Measurements from ENCODE around the gene ISOC1.

The ISOC1 gene

DNA sequence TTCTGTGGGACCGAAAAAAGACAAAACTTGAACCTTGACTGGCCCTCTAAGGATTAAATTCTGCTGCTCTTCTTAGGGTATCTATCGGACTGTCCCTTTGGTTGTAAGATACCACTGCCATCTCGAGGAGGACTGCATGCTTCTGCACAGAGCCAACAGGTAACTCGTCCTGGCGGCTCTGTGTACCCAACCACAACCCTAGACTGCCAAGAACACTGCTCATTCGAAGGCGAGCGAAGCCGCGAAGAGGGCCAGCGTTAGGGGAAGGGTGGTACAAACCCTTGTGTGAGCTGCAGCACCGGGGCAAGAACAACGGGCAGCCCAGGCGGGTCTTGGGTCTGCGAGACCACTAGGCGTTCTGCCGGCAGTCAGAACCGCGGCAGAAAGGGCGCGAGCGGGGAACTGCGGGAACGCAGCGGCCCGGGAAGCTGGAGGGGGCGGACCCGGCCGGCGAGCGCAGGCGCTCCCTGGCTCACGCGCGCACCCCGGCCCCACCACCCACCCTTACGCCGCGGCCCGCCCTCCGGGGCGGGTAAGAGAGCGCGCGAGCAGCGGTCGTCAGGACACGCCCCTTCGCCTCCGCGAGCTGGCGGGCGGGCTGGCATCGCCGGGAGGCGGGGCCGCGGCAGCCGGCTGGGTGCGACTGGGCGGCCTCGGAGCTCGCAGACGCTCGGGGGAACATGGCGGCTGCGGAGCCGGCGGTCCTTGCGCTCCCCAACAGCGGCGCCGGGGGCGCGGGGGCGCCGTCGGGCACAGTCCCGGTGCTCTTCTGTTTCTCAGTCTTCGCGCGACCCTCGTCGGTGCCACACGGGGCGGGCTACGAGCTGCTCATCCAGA, at the start of gene ISOC1:
Gene ISOC1, plus strand, starts transcription at position 663 of the 837 bp plus-strand sequence. Its CDS starts 18 bp downstream, at position 681.
- DNase-seq (ENCODE audit: low read depth in 2 of 2), result peak; percentile 83 to 85

DNA sequence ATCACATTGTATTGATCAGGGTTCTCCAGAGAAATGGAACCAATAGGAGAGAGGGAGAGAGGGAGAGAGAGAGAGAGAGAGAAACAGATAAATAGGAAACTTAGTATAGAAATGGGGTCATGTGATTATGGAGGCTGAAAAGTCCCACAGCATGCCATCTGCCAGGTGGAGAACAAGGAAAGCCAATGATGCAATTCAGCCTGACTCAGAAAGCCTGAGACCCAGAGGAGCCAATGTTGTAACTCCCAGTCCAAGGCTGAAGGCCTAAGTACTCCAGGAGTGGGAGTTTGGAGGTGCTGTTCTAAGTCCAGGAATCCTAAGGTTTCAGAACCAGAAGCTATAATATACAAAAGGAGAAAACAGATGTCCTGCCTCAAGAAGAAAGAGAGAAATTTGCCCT, 48.4 kb upstream of the ISOC1 start:
- no peak for DNase-seq (ENCODE audit: low read depth in 2 of 2)

DNA sequence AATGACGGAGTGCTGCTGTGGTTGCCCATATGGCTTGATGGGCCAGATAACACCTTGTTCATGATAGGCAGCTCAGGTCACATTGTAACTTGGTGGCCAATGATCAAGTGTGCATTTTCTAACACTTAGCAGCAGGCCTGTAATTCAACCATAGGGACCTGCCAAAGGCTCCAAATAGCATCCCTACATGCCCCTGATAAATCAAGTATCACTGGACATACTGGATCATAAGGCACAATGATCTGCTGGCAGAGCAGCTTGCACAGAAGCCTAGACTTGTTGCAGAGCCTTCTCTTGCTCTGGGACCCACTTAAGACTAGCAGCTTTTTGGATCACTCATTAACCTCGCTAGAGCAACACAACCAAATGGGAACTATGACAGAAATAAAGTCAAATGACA, 46.0 kb upstream of the ISOC1 start:
- no peak for DNase-seq (ENCODE audit: low read depth in 2 of 2)

DNA sequence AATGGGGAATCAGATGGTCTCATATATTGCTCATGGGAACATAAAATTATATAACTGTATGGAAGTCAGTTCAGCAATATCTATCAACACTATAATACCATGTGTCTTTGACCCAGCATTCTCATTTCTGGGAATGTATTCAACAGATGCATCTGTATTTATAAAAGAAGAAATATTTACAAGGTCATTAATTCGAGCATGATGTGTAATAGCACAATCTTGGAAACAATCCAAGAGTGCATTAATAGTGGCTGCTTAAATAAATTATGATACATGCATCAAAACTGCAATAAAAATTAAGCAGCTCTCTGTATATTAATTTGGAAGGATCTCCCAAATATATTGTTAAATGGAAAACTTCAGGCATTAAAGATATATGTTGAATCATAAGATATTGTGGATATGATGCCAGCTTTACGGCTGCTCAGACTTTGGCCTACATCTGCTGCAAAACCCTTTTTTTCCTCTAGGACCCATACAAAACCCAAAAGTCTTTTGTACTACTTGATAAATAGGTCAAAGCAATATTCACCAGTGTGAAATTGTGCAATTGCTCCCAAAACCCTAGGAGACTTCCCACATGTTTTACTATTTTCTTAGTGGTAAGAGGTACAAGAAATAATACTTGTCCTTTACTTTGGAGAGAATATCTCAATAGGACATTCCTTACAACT, 45.3 kb upstream of the ISOC1 start:
- DNase-seq (ENCODE audit: low read depth in 2 of 2), result no peak

DNA sequence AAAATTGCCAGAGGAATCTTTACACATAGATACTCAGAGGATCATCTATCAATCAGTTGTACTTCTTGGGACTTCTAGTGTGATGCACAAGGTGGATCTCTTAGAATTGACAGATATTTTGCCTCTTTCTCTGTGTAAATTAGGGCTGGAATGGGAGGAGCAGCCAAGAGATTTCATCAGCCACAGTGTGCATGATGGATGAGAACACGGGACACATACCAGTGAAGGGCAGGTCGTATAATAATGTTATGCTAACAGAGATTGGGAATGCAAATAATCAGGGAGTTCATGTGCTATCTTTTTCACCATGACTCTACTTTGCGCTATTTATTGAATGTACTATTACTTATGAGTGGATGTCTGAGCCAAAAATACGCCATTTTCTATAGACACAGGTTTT, 43.3 kb upstream of the ISOC1 start:
- no peak for DNase-seq (ENCODE audit: low read depth in 2 of 2)

DNA sequence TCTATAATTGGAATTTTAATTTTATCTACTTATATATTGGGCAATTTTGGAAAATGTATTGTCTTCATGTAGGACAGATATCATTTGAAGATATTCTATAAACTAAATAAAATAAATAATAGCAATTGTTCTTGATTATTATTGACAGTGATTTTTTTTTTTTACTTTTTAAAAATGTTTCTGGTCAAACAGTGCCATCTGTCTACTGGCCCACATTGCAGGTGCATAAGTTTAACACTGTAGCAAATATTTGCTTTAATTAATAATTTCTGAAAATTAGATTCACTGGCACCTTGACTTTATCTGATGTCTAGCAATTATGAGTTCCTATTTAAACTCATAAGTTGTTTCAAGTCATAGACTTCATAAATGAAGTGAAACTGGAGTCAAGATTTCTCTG, 41.1 kb upstream of the ISOC1 start:
- DNase-seq (ENCODE audit: low read depth in 2 of 2), result no peak

DNA sequence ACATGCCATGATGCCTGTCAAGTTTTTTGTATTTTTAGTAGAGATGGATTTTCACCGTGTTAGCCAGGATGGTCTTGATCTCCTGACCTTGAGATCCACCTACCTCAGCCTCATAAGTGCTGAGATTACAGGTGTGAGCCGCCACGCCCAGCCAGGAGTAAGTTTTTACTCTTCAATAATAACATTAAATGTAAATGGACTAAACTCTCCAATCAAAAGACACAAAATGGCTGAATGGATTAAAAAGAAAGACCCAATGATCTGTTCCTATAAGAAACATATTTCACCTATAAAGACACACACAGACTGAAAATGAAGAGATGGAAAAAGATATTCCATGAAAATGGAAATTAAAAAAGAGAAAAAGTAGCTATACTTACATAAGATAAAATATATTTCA, 37.2 kb upstream of the ISOC1 start:
- no peak for DNase-seq (ENCODE audit: low read depth in 2 of 2)

DNA sequence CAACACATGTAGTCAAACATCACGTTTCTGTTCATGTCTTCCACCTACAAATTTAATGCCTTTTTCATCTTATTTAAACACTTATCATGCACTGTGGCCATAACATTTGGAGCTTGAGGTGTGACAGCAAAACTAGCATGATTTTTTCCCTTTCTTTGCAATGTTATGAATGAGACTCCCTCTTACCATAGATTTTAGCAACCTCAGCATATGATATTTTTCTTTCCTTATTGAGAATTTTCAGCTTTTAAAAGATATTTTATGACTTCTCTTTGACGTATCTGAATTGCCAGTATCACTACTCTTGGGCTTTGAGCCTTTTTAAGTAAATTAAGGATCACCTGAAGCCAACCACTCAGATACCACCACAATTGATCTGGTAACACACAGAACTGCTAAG, 32.7 kb upstream of the ISOC1 start:
- no peak for DNase-seq (ENCODE audit: low read depth in 2 of 2)

DNA sequence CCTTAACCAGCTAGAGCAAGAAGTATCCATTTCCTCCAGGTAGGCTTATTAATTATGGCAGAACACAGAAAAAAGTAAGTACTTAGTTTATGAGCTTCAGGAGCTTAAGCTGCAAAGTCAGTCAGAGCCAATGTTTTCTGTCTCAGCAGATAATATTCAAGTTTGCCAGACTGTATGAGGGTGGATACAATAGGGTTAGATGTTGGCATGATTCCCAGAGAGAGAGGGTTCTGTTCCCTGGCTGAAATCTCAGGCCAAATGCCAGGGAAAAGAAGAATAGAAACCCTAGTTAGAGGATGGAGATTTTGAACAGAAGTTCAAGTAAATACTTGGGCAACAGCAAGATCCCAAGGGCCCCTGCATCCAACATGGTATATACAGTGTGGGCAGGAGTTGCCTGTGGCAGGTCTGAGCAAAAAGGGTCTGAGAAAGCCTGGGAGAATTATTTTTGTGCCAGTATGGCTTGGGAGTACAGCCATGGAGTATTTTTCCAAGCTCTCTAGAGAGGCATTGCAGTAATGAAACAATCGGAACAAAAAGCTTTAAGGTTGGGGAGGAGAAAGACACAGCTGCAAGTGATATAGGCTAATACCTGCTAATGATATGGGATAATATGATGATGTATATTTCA, 31.0 kb upstream of the ISOC1 start:
- no peak for DNase-seq (ENCODE audit: low read depth in 2 of 2)

DNA sequence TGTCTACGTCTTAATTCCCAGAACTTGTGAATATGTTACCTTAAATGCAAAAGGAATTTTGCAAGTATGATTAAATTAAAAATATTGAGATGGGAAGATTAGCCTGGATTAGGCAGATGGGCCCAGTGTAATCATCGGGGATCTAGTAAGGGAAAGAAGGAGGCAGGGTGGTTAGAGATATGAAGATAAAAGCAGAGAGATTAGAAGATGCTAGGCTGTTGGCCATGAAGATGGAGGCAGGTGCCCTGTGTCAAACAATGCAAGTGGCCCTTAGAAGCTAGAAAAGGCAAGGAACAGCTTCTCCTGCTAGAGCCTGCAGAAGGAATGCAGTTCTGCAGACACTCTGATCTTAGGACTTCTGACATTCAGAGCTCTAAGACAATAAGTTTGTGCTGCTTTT, 28.8 kb upstream of the ISOC1 start:
- DNase-seq (ENCODE audit: low read depth in 2 of 2), result no peak

DNA sequence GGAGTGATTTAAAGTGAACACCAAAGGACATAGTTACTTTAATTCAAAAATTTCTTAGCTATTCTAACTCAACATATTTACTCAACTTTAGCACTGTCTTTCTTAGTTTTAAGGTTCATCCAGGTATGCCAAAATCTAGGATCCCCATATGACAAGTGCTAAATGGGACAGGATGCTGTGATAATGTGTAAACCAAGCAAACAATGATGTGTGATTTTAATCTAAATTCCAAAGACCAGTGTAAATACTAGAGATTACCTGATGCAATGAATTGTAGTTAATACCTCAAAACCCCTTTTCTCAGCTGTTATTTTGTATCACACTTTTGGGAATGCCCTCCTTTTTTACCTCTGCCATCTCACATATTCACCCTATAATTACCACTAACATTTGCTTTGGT, 26.8 kb upstream of the ISOC1 start:
- no peak for DNase-seq (ENCODE audit: low read depth in 2 of 2)

DNA sequence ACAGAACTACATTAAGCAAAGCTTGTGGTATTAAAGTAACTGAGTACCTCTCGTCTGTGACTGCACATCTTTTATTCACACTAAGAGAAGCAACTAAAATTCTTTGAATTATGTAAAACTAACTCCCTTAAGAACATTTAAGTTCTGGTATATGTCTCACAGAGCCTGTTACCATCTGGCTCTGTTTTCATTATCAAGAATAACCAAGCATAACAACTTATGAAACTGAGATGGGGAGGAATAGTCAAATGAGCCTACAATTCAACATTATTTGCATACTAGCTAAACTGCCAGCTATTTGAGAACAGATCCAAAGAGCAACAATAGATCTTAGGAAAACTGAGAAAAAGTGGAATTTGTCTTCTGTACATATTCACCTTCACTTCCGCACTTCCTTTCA, 25.3 kb upstream of the ISOC1 start:
- no peak for DNase-seq (ENCODE audit: low read depth in 2 of 2)

DNA sequence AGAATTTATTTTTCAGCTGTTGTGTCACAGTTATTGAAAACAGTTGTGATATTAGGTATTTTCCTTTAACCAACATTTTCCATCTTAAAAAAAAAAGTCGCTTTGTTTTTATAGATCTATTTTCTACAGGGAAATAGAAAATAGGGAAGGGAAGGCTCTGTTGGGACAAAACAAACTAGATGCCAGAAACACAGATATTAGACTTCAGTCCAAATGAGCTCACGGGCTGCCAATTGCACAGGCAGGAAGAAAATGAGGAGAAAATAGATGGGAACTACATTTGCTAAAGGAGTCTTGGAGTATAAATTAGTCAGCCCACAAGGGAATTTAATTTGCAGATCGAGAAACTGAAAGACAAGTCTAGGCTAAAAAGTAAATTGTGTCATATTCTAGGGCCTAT, 21.4 kb upstream of the ISOC1 start:
- DNase-seq (ENCODE audit: low read depth in 2 of 2), result no peak

DNA sequence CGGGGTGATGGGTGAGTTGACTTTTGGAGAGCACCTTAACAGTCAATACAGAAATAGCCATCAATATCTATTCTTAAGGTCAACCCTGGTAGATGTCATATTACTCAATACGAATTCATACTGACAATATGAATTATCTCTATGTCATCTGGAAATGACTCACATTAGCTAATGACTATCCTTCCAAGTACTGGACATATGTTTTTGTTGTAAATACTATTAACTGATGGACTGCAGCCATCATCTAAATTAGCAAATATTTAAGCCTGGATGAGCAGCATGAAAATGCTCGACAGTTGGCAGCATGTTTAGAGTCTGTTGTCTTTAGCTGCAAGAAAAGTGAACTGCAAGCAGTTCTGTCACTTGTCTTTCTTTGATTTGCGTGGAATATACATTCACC, 19.6 kb upstream of the ISOC1 start:
- DNase-seq (ENCODE audit: low read depth in 2 of 2), result no peak

DNA sequence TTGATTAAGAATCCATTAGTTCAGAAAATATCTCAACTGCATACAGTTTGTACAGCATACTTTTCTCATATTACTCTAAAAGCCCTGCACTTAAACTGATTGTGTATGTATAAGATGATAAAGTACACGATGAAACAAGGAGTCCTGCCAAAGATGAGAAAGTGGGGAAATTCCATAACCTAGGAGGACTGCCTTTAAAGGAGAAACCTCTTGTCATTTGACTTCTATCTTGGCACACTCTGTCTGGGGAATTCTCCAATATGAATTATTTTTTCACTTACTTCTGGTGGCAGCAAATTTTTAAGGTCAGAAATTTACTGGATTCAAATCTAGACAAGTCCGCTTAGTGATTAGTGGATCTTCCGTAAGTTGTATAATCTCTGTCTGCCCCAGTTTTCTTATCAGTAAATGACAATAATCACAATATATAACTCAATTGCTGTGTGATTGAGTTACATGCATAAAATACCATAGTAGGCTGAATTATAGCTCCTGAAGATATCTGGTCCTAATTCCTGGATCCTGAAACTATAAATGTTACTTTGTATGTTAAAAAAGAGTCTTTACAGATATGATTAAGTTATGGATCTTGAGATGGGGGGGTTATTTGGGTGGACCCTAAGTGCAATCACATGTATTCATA, 17.0 kb upstream of the ISOC1 start:
- no peak for DNase-seq (ENCODE audit: low read depth in 2 of 2)

DNA sequence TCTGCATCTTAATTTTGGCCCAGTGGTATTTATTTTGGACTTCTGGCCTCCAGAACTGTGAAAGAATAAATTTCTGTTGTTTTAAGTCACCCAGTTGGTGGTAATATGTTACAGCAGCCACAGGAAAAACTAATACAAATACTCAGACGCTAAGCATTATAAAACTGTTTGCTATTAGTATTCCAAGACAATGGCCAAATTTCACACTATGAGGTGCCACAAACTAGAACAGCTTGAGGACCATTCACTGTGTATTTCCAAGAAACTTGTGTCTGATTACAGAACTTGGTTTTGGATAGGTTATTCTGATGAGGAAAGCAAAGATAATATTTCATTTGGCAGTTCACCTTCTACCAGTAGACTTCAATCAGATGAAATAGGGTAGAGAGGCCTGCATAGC, 16.3 kb upstream of the ISOC1 start:
- no peak for DNase-seq (ENCODE audit: low read depth in 2 of 2)

DNA sequence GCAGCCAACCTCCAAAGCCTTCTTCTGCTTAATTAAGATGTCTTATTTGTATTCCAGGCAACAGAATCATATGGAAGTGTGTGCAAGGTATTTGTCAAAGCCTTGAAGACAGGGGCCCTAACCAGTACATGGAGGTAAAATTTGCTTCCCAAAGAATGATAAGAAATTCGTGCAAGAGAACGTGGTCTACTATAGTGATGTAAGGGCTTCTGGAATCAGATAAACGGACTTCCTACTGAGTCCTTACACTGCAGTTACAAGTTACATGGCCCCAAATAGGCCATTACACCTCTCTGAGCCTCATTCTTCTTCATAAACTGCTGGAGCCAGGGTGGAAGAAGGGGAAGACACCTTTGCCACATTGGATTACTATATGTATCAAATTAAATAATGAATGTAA, 15.9 kb upstream of the ISOC1 start:
- no peak for DNase-seq (ENCODE audit: low read depth in 2 of 2)

DNA sequence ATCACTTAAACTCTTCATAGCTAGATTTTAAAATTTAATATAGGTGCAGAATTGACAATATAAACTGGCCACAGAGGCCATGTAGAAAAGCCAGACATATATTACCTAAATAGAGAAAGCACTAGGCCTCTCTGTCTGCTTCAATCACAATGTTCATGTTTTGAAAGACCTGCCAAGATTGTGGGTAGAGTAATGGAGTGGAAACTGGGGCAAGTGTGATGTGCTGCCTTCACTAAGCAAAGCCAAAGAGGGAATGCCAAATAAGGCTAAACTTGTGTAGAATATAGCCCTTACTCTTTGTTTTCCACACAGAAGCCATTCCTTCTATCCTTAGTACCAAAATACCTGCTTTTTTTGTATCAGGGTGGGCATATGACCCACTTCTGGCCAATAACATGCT, 15.1 kb upstream of the ISOC1 start:
- DNase-seq (ENCODE audit: low read depth in 2 of 2), result no peak

DNA sequence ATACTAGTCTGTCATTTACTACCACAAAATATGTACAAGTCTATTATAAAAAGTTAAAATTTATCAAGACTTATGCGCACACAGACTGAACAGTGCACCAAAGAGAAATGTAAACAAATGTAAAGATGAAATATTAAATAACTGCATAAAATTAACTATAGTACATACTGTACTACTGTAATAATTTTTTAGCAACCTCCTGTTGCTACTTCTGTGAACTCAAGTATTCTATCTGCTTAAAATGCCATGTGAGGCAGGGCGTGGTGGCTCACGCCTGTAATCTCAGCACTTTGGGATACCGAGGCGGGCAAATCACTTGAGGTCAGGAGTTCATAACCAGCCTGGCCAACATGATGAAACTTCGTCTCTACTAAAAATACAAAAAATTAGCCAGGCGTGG, 13.8 kb upstream of the ISOC1 start:
- DNase-seq (ENCODE audit: low read depth in 2 of 2), result no peak

DNA sequence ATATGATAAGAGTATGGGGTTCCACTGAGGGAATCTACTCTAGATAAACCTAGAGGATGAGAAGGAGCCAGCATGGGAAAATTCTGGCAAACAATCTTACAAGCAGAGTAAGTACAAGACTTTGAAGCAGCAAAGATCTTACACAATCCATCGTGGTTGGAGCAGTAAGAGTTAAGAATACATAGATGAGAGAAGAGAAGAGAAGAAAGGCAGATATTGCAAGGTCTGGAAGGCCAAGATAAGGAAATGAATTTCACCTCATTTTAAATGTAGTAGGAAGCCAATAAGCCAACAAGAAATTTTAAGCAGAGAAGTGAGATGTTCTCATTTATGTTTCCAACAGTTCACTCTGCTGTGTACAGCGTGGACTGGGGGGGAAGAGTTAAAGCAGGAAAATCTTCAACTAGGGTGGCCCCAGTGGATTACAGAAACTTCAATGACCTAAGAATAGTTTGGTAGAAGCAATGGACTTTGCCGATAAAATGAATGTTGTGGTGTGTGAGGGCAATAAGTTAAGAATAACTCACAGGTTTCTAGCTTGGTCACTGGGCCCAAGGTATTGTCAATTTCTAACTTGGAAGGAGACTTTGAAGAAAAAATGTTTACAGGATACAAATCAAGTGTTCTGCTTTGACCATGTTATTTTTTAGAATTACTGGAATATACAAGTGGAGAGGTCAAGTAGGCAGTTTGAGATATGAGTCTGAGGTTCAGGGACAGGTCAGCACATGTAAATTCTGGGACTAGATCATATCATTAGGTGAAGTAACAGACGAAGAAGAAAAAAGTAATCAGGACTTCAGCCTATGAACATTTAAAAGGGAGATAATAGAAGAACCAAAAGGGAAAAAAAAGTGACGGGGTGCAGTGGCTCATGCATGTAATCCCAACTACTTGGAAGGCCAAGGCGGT, 12.1 kb upstream of the ISOC1 start:
- no peak for DNase-seq (ENCODE audit: low read depth in 2 of 2)

Data from activated CD4-positive, alpha-beta T cell treated with anti-CD3 and anti-CD28 coated beads for 24 hours (primary cell).